ENCODE data around the gene MAP1LC3B.
A peak's percentile ranks its signal among the peaks of the same experiment; 100 is the strongest.
"Not testable (repeated sequence)": the region's sequence is repeated elsewhere in the genome, so short reads cannot be mapped to it uniquely, and the experiment has no call there.

MAP1LC3B gene

DNA sequence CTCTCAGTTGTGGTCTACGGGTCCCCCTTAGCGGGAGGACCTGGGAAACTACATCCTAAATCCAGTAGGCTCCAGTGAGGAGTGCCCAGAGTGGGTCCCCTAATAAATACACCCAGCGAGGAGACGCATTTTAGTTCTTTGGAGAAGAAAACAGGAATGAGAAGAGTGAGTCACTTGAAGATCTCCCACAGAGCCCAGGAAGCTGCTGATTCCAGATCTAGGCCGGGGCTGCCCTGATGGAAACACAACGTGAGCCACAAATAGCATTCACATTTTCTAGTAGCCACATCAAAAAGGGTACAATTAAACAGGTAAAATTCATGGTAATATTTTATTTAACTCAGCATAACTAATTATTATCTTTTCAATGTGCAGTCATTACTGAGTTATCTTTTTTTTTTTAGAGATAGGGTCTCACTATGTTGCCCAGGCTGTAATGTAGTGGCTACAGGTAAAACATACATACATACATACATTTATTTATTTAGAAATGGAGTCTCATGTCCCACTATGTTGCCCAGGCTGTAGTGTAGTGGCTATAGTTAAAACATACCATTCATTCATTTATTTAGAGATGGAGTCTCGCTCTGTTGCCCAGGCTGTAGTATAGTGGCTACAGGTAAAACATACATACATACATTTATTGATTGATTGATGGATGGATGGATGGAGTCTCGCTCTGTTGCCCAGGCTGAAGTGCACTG lies 30.1 kb upstream of the MAP1LC3B start:
- DNase-seq: no peak

GRCh38 chr16:87362828-87363559 lies 29.1 kb upstream of the MAP1LC3B start:
- DNase-seq: not testable (repeated sequence)

DNA sequence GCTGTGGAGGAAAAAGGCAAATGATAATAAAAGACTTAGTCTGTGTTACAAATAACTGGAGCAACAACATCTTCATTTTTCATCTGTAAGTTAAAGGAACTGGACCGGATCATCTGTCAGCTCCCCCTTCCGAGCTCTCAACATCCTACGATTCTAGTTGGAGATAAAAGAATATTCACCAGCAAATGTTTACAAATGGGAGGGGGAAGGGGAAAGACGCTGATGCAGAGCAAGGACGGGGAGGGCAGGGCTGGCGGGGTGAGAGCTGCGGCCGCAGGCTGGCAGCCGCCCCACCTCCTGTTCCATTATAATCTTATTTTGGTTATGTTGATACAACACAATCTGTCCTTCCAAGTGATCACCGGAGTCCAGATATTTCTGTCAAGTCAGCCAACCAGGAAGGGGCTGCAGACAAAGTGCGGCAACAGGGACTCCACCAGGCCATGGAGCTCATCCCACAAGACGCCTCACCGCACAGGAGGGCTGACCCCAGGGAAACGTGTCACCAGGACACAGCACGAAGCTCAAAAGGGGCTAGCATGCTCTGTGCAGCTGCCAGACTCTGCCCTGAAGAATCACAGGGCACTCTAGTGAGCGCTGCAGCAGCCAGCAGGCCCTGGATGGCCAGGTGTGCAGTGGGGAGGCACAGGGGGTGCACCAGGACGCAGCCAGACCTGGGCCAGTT lies 28.2 kb upstream of the MAP1LC3B start:
- DNase-seq: peak; percentile 41

- DNase-seq: no peak
Measured at GRCh38 chr16:87365021-87365713, 27.0 kb upstream of the MAP1LC3B start.

GRCh38 chr16:87366288-87366687 lies 25.8 kb upstream of the MAP1LC3B start:
- DNase-seq: no peak

DNA sequence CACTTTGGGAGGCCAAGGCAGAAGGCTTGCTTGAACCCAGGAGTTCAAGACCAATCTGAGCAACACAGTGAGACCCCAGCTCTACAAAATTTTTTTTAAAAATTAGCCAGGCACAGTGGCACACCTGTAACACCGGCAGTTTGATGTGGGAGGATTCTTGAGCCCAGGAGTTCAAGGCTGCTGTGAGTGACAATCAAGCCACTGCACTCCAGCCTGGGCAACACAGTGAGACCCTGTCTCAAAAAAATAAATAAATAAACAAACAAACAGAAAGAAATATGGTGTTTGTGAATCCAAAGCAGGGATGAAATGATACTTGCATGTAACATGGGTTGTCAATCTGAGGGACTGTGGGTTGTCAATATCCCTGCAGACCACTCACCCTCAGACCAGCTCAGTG lies 25.2 kb upstream of the MAP1LC3B start:
- DNase-seq: no peak

DNA sequence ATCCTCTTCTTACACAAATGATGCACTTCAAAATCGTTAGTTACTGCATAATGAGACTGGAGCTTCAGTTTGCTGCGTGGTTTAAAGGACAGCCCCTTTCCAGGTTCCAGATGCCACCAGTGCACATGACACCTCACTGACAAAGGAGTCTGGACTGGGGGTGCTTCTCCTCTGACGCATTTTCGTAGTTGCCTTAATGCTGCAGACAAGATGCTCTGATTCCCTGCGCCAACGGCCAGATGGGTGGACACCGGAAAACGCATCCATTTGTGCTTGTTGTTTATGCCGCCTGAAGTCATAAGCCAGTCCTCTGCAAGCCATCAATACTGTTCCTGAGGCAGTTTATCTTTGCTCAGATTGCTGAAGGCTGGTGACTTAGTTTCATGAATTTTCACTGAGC lies 24.6 kb upstream of the MAP1LC3B start:
- DNase-seq: no peak

GRCh38 chr16:87368029-87368770 lies 23.9 kb upstream of the MAP1LC3B start:
- no peak for DNase-seq

- peak; percentile 39 for DNase-seq
Measured at GRCh38 chr16:87369117-87369765, 22.9 kb upstream of the MAP1LC3B start.

DNA sequence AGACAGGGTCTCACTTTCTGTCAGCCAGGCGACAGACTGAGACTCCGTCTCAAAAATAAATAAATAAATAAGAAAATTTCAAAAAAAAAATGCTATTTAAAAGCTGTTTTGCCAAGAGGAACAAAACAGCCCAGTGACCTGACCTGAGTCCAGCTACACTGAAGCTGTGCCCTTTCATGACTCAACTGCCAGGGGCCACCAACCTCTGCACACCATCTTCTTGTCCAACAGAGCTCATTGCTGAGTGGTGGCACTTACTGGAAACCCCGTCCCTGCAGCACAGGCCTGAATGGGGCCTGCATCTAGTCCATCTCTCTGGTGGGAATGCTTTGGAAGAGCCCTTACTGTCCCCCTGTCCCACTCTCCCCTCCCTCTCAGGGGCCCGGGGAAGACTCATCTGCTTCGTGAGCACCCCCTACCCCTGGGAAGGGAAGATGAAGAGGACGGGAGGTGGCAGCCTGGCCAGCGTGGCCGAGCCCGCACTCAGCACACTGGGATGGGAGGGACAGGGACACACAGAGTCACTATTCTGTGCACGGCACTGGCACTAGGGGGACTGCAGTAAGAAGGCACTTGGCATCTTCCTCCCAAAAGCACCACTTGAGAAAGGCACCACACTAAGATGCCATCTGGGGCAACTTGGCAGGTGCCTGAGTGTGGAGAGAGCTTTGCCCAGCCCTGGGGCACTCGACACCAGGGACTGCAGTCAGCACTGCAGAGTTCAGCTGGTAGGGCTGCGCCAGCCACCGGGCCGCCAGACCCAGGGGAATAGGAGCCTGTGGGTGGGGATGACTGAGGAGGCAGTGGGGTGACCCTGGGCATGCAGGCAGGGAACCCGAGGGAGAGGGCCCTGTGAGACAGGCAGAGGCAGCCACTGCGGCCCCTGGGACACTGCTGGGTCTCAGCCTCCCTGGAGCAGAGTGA lies 22.1 kb upstream of the MAP1LC3B start:
- DNase-seq: peak; percentile 79

- DNase-seq: no peak
Measured at GRCh38 chr16:87371261-87371866, 20.8 kb upstream of the MAP1LC3B start.

- no peak for DNase-seq
Measured at GRCh38 chr16:87372305-87372704, 19.8 kb upstream of the MAP1LC3B start.

- DNase-seq: no peak
Measured at GRCh38 chr16:87374313-87374712, 17.8 kb upstream of the MAP1LC3B start.

DNA sequence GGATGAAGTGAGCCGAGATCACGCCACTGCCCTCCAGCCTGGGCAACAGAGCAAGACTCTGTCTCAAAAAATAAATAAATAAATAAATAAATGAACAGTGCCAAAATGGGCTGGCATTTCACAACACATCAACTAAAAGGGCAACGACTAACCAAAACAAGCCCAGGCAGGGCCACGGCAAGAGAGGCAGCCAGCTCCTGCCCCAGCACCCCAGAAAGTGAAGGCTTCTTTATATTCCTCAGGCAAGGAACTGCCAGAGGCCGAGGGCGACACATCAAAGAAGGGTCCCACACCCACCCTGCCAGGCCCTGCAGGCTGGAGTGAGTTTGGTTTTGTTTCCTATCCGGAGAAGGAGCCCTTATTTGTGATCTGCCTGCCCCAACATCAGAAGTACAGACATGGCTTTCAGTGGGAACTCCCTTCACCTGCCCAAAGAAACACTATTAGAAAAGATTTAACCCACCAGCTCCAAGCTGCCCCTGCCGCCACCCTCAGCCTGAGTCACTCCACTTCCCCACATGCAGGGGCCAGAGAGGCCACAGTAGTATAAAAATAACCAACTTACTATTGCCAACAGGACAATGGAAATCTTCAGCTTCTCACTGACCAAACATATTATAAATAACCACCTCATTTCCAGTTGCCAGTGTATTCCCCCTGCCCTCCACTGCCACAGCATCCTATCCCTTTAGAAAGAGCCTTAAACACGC lies 16.6 kb upstream of the MAP1LC3B start:
- no peak for DNase-seq

- DNase-seq: no peak
Measured at GRCh38 chr16:87376660-87377059, 15.5 kb upstream of the MAP1LC3B start.

GRCh38 chr16:87379312-87379752 lies 12.8 kb upstream of the MAP1LC3B start:
- DNase-seq: not testable (repeated sequence)

GRCh38 chr16:87380403-87380802 lies 11.7 kb upstream of the MAP1LC3B start:
- DNase-seq: no peak

DNA sequence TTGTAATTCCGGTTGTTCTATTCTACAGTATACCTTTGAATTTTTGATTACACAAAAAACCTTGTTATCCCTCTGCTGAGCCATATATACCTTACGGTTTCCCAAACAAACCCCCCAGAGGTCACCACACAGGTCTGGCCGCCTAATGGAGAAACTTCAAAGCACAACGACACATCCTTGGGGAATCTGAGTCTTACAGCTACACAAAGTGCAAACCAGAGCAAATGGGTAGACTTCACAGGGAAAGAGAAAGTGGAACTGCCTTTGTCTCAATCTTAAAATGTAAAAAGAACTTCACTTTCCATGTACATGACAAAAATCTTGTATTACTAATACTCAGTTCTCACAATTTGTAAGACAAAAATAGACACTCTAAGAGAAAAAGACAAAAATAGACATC lies 11.3 kb upstream of the MAP1LC3B start:
- no peak for DNase-seq

- DNase-seq: peak; percentile 14
Measured at GRCh38 chr16:87382023-87382785, 9.9 kb upstream of the MAP1LC3B start.

Measured in NCI-H2171 treated with DMSO at 0.1 percent for 48 hours (cell line).